Measurements from ENCODE around the gene CFAP77.

CFAP77 gene

DNA sequence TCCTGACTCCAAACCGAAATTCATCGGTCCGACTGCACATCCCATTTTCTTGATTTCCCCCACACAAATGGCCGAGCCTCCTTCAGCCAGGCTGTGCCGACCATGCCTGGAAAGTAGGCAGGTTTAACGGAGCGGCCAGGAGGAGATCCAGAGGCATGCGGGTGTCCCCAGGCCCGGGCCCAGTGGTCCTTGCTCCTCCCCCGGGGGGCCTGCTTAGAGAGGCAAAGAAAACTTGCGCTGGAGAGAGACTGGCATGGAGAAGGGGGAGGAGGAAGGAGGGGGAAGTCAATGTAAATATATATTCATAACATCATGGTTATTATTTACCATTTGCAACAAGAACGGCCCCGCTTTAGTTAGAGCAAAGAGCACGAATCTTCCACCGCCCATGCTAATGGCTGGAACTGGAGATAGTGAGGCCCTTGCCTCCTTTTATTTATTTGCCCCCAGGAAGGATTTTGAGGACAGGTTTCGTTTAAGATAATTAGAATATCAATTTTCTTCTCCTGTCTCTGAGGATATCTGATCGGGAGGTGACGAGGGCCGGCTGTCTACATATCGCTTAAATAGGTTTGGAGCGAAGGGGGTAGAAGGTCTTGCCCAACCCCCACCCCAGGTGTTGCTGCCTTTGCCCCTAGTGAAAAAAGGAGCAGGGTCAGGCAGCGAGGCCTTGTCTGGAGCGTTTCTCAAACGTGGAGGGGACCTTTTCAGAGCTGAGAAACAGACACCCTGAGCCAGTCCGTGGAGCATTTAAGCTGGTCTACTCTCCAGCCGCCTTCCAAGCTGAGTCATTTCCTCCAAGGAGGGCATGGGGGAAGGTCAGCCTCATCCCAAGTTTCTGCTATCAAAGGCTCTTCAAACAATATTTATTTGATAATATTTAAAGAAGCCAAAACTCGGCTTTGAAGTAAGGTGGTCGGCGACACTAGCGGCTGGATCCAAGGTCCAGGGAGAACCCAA is 174.9 kb downstream of the CFAP77 start:
- DNase-seq = no peak

- DNase-seq = no peak
Measured at GRCh38 chr9:132585954-132586829, 176.2 kb downstream of the CFAP77 start.

DNA sequence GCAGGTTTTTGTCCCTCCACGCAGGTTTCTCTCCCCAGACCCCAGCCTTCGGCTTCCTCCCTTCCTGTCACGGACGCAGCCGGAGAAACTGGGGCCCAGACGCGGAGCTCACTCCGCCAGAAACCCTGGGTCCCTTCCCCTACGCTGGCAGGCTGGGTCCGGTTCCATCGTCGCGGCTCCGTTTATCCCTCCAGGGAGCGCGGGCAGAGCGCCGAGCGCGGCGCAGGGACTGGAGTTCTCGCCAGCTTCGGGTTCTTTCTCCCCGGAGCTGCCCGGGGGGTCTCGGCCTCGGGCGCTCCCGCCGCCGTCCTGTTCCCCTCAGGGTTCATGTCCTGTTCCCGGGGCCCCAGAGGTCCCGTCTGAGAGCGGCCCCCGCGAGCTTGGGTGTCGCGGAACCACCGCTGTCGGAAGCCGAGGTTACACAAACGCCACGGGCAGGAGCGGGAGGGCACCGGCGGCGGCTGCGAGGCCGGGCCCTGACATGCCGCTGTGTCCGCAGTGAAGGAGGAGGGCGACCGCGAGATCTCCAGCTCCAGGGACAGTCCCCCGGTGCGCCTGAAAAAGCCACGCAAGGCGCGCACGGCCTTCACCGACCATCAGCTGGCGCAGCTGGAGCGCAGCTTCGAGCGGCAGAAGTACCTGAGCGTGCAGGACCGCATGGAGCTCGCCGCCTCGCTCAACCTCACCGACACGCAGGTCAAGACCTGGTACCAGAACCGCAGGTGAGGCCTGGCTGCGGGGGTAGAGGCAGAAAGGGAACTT is 177.0 kb downstream of the CFAP77 start:
- DNase-seq = no peak

DNA sequence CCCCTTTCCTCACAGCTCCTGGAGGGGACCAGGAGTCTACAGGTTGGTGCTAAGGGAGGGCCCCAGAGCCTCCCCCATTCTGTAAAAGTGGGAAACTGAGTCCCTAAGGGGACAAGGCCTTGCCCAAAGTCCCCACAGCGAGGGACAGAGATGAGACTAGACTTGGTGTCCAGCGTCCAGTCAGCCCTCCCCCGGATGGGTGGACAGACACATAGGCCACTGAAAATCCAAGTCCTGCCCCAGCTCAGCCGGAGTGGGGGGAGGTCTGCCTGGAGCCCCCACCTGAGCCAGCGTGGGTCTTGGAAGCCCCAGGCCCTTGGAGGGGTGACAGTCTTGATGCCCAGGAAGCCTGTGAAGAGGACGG is 177.6 kb downstream of the CFAP77 start:
- DNase-seq = no peak

DNA sequence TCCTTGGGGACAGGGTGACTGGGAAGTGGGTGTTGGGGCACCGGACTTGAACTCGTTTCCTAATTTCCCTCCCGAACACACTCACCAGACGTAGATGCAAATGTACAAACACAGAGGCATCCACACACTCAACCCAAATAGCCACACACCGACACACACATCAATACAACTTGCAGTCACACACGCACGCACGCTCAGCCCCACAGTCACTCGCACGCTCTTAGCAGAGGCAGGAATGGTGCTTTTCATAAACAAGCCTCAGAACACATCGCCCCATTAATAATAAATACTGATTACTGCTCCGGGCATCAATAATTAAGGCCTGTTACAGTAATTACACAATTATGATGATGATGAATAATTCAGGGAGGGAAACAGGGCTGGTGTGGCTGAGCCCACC is 178.1 kb downstream of the CFAP77 start:
- DNase-seq = no peak

DNA sequence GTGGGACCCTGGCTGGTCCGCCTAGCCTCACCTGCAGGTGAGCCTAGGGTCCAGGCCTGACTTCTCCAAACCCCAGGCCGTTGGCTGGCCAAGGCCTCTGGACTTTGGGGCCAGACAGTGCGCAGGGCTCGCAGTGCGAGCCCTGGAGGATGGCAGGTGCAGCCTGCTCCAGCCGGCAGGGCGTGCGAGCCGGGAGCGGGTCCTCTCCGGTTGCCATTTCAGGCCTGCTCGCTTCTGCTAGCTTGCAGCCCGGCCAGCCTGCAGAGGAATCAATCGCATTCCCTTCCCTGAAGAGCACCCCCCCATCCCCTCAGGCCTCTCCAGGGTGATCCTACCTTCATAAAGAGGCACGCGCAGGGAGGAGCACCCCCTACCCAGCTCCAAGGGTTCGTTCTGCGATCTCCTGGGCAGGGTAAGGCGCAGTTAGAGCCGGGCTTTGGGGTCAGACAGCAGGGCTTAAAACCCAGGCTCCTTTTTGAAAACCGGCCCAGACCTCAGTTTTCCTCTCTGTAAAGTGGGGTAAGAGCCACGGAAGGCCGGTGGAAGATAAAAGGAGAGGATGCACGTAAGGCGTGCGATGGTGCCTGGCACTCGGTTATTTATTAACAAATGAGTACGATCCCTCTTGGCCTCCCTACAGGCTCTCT is 178.6 kb downstream of the CFAP77 start:
- DNase-seq = no peak

- DNase-seq = no peak
Measured at GRCh38 chr9:132589148-132590036, 179.4 kb downstream of the CFAP77 start.

- no peak for DNase-seq
Measured at GRCh38 chr9:132590037-132590317, 180.0 kb downstream of the CFAP77 start.

DNA sequence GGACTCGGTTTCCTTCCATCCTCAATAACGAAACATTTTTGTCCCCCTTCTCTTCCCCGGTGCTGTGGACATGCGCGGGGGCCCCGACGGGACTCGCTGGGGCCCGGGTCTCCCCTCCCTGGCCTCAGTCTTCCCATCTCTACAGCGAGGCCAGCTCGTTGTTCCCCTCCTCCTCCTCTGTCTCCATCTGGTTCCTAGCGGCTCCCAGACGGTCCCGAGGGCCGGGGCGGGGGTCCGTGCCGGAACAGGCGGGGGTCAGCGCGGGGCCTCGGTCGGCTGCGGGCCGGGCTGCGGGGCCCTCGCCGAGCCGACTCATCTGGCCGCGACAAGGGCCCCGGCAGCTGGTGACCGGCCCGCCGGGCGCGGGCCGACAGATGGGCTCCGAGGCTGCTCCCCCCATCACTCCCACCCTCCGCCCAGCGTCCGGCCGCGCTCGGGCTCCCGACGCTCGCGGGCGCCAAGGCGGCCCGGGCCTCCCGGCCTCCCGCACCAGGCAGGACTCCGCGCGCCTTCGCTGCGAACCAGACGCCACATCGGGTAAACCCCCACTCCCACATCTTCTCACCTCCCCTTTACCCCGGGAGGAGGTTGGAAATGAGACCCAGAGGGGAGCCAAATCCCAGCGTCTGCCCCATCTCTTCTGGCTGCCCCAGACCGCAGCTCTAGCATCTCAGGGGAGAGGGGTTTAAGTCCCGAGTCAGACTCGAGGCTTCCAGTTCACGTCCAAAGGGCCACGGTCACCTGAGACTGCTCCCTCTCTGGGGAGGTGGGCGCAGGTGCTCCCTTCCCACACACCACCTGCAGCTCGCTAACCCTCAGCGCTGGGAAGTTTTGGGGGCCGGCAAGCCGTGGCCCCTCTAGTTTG is 180.5 kb downstream of the CFAP77 start:
- DNase-seq = no peak

GRCh38 chr9:132591244-132591643 is 181.2 kb downstream of the CFAP77 start:
- DNase-seq = no peak

DNA sequence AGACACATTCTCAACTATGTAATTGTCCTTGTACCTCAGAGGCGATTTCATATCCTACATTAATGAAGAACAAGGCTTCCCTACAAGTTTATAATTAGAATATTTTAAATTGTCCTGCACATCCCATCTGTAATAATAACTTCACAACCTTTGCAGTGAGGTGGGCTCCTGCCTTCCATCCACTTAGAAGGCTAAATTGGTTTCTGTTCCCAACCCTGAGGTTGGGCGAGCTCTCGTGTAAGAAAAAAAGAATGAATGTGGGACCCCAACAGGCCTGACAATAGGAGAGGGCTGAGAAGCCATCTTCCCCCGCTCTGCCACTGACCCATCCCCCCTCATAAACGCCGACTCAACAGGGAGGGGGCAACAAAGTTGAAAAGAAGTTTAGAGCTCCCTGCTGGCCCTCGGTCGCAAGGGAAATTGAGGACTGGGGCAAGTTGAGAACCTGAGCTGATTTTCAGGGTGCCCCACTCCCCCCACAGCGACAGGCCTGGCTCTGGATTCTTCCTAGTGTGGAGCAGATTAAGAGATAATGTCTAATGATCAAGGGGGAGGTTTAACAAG is 181.8 kb downstream of the CFAP77 start:
- DNase-seq = no peak

- DNase-seq = no peak
Measured at GRCh38 chr9:132592451-132592850, 182.4 kb downstream of the CFAP77 start.

GRCh38 chr9:132594412-132594811 is 184.4 kb downstream of the CFAP77 start:
- DNase-seq = no peak

GRCh38 chr9:132595319-132595718 is 185.3 kb downstream of the CFAP77 start:
- DNase-seq = no peak

DNA sequence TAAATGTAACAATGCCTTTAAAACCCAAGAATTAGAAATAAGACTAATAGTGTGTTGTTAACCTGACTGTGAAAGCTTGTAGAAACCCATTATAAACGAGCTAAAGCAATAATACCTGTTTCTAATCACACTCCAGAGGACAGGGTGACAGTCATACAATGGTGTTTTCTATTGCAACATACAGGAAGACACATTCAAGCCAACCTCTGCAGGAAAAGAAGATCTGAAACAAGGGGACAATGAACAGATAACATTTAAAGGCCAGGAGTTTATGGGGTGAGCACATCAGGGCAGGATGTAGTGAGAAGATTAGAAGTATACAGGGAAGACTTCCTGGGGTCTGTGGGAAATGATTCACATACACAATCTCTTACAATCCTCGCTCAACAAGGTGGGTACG is 186.2 kb downstream of the CFAP77 start:
- no peak for DNase-seq

GRCh38 chr9:132597073-132597775 is 187.2 kb downstream of the CFAP77 start:
- DNase-seq = no peak

DNA sequence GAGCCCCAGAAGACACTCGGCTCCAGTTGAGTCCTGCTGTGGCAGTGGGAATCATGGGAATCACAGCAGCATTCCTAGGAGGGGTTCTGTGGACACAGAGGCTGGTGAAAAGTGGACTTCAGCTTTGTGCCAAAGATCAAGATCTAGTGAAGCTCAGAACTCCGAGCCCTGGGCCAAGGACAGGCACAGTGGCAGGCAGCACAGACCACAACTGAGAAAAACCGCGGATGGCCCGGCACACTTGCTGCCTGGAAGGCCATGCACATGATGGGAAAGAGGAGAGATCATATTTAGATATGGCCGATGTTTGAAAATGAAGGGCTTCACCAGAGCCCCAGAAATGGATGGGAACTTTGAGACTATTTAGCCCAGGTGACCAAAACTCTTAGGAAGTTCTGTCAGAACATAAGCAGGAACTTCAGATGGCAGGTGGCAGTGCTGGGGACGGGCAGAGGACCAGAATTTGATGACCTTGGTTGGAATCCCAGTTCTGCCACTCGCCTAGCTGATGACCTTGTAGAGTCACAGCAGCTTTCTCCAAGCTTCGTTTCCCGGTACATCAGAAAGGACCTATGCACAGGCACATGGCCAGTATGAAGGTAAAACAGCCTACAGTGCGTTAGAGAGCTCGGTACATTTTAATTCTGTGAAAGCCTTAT is 190.4 kb downstream of the CFAP77 start:
- no peak for DNase-seq

DNA sequence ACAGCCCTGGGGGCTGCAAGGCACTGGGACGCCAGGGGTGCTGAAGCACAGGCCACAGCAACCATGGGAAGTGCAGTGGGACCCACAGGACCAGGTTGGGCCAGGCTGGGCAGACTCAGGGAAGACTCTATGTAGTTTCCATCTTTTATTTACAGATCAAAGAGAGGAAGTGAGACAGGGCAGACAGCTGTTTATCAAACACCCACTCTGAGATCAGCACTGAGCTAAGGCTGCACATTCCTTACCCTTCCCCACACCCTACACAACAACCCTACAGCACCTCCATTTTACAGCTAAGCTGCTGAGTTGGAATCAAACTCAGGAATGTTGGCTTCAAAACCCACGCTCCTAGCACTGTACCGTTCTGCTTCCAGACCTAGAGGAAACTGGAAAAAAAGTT is 192.2 kb downstream of the CFAP77 start:
- no peak for DNase-seq

DNA sequence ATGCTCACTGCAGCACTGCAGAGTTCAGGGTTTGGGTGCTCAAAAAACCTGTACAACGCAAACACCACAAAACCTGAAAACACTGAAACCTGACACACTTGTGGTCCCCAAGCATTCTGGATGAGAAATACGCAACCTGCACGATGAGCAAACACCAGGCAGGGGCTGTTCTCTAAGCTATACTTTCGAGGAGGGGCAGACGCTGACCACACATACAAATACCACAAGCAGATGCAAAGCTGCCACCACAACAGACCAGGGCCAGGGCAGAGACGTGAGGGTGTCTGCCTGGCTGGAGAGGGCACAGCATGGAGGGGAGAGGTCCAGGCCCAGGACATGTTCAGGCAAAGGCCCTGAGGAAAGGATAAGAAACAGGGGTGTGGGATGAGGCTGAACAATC is 195.4 kb downstream of the CFAP77 start:
- no peak for DNase-seq
